Endothelial cell of umbilical vein (primary cell): Measurements from ENCODE around the gene NKD1. TPM values are rescaled to one million over a fixed set of nuclear protein-coding genes. Genes with fewer than 3 reads are reported as not detected.

Experiments used
- BruUV-seq: library from RNA; stranded (reverse); fragments of 400-500 nt; replicated peaks from 2 replicates; lab custom pipeline; 2021; lab: Mats Ljungman, UMichigan
- CTCF ChIA-PET: fragments of 300-600, 350-600 bp; sonication (Branson Sonifier 250); formaldehyde crosslinking; loops from one replicate; lab custom pipeline; 2021; ENCODE audit warnings: antibody characterized with exemption, inconsistent platforms; lab: Charles Lee
- POLR2A ChIA-PET: fragments of 300-600, 350-600 bp; sonication (Branson Sonifier 250); formaldehyde crosslinking; loops from one replicate; lab custom pipeline; 2021; ENCODE audit warnings: antibody characterized with exemption, inconsistent platforms; lab: Charles Lee
- DNase-seq: peaks from one replicate; pipeline ENCODE4 v3.0.0-alpha.2; 2011; ENCODE audit warnings: low read depth, low spot score
- FAIRE-seq: peaks from 2 replicates; lab custom pipeline; 2011; peaks lifted over from hg19 to GRCh38; lab: Jason Lieb, UNC
- H2AFZ ChIP-seq: 2 replicates; pipeline ENCODE4 v1.6.0; 2012; ENCODE audit warnings: low read depth, low read length, control low read depth, inconsistent platforms
- H3K27ac ChIP-seq: 2 replicates; pipeline ENCODE4 v1.5.1; 2011; ENCODE audit warnings: low read depth, mild to moderate bottlenecking, control low read depth, low read length, moderate library complexity; ENCODE audit not compliant: insufficient read depth
- H3K27me3 ChIP-seq, 2 experiments: 2 replicates each; pipeline versions ENCODE4 v1.6.0 to v1.6.1; 2011; ENCODE audit warnings: low read length in 2 of 2, mixed read lengths in 1 of 2; ENCODE audit not compliant: control insufficient read depth in 2 of 2, insufficient read depth in 2 of 2
- H3K36me3 ChIP-seq, 2 experiments: 2 replicates in 1 of 2; 3 replicates in 1 of 2; pipeline ENCODE4 v1.5.1; 2011; ENCODE audit warnings: low read length in 2 of 2, mild to moderate bottlenecking in 1 of 2, moderate library complexity in 1 of 2; ENCODE audit not compliant: control insufficient read depth in 2 of 2, insufficient read depth in 2 of 2; ENCODE audit errors: extremely low read depth in 1 of 2
- H3K4me1 ChIP-seq: 3 replicates; pipeline ENCODE4 v1.5.1; 2011; ENCODE audit warnings: mild to moderate bottlenecking, low read length; ENCODE audit not compliant: control insufficient read depth, insufficient read depth; ENCODE audit errors: extremely low read depth
- H3K4me2 ChIP-seq: 2 replicates; pipeline ENCODE4 v1.6.1; 2011; ENCODE audit warnings: low read length, control low read depth, mixed read lengths; ENCODE audit not compliant: insufficient read depth
- H3K4me3 ChIP-seq, 3 experiments: fragments of 200-600 bp in 1 of 3; sonication (generic), shearing (Covaris generic) in 1 of 3; replicated peaks in 1 of 3; 2 replicates each; pipeline ENCODE4 v1.5.1; 2011 to 2016; ENCODE audit warnings: control low read depth in 3 of 3, low read length in 3 of 3, mild to moderate bottlenecking in 2 of 3, inconsistent platforms in 1 of 3, low read depth in 1 of 3, moderate library complexity in 1 of 3; ENCODE audit not compliant: insufficient read depth in 1 of 3
- H3K79me2 ChIP-seq: 2 replicates; pipeline ENCODE4 v1.6.0; 2012; ENCODE audit warnings: low read length, inconsistent platforms; ENCODE audit not compliant: control insufficient read depth, insufficient read depth
- H3K9ac ChIP-seq: replicated peaks from 2 replicates; pipeline ENCODE3; 2011; ENCODE audit warnings: low read length, control low read depth; ENCODE audit not compliant: insufficient read depth; ENCODE audit errors: extremely low read depth
- H3K9me1 ChIP-seq: replicated peaks from 3 replicates; pipeline ENCODE4 v1.6.0; 2011; ENCODE audit warnings: mild to moderate bottlenecking, low read length; ENCODE audit not compliant: control insufficient read depth, insufficient read depth; ENCODE audit errors: extremely low read depth
- H3K9me3 ChIP-seq: replicated peaks from 2 replicates; pipeline ENCODE4 v1.5.1; 2012; ENCODE audit warnings: low read length, inconsistent platforms; ENCODE audit not compliant: control insufficient read depth, insufficient read depth
- H4K20me1 ChIP-seq: replicated peaks from 2 replicates; pipeline ENCODE3; 2011; ENCODE audit warnings: mild to moderate bottlenecking, low read length; ENCODE audit not compliant: control insufficient read depth, insufficient read depth; ENCODE audit errors: extremely low read depth
- EZH2 ChIP-seq: IDR thresholded peaks from 2 replicates; pipeline ENCODE4 v1.6.1; 2012; ENCODE audit warnings: borderline replicate concordance, low read depth, mild to moderate bottlenecking, moderate library complexity, low read length, inconsistent platforms; ENCODE audit not compliant: severe bottlenecking
- FOS ChIP-seq: IDR thresholded peaks from 2 replicates; pipeline ENCODE4 v1.6.1; 2011; ENCODE audit warnings: mild to moderate bottlenecking, low read length, moderate library complexity, borderline replicate concordance; ENCODE audit not compliant: insufficient read depth
- GATA2 ChIP-seq: IDR thresholded peaks from 2 replicates; pipeline ENCODE4 v1.7.0; 2011; ENCODE audit warnings: low read depth, mild to moderate bottlenecking, moderate library complexity, mixed read lengths, low read length; ENCODE audit not compliant: insufficient read length, insufficient read depth
- JUN ChIP-seq: IDR thresholded peaks from 2 replicates; pipeline ENCODE4 v1.6.1; 2011; ENCODE audit warnings: borderline replicate concordance, low read depth; ENCODE audit not compliant: insufficient read length, insufficient read depth
- MYC ChIP-seq: IDR thresholded peaks from one replicate; pipeline ENCODE4 v1.6.1; 2011; ENCODE audit warnings: mild to moderate bottlenecking, low read depth, low read length
- POLR2A ChIP-seq: IDR thresholded peaks from 2 replicates; pipeline ENCODE4 v1.6.1; 2012; ENCODE audit warnings: low read depth, mild to moderate bottlenecking, control low read depth, low read length
- POLR2AphosphoS5 ChIP-seq: IDR thresholded peaks from 2 replicates; pipeline ENCODE4 v1.6.1; 2012; ENCODE audit warnings: low read depth, mild to moderate bottlenecking, control low read depth, low read length, moderate library complexity; ENCODE audit not compliant: insufficient read depth
- dilution Hi-C: fragments of 300-500 bp; cut with MboI; formaldehyde crosslinking; loops from one replicate; pipeline ENCODE4 v1.15.0; 2019; ENCODE audit warnings: low sequenced_read_pairs; ENCODE audit not compliant: extremely low pct_ligation_motif_present
- intact Hi-C: fragments of 100-400 bp; cut with micrococcal nuclease; formaldehyde crosslinking; loops from one replicate; pipeline ENCODE4 v1.10.0; 2022
- polyA plus RNA-seq, 4 experiments: library from polyadenylated mRNA; depleted of rRNA in 3 of 4; stranded (reverse) in 3 of 4; unstranded in 1 of 4; fragments of >200 nt; gene quantifications; 2 replicates each; pipeline versions ENCODE4 v1.2.1 to v1.2.3, GENCODE V29; 2011 to 2012; ENCODE audit warnings: missing spikeins in 1 of 4
- total RNA-seq: library from RNA; stranded (reverse); gene quantifications from 2 replicates; pipeline ENCODE4 v1.2.3, GENCODE V29; 2021
- TF ChIP-seq, protein P1 (sequence below), 2 donors: IDR thresholded peaks; 1 replicate in 1 of 2; 2 replicates in 1 of 2; pipeline ENCODE4 v1.5.1; 2011; ENCODE audit warnings: low read length in 2 of 2, mild to moderate bottlenecking in 2 of 2, moderate library complexity in 2 of 2, control low read depth in 1 of 2, inconsistent platforms in 1 of 2, low read depth in 1 of 2; ENCODE audit not compliant: insufficient read depth in 1 of 2; ENCODE audit errors: extremely low read depth in 1 of 2
- TF ChIP-seq, protein P2 (sequence below): IDR thresholded peaks from 2 replicates; pipeline ENCODE4 v1.6.1; 2011; ENCODE audit not compliant: insufficient read depth, insufficient read length

Gene NKD1
- total and polyA plus RNA-seq, 2 donors (not counting 3 experiments of a cell fraction or from before 2014, with no cell fraction given): not detected

GRCh38 chr16:50500171-50500874, 47.9 kb upstream of the NKD1 start:
- no peak for FAIRE-seq
- DNase-seq: no peak
- no peak overlapping the region for H3K4me3 ChIP-seq
- dilution Hi-C loops: no loop called here
- H3K27ac ChIP-seq: no peak overlapping the region
- H3K36me3 ChIP-seq: no peaks in the 10 kb centered on the region
- intact Hi-C loops: no loop called here
- no peaks in the 10 kb centered on the region for H3K9me1 ChIP-seq
- no peaks in the 10 kb centered on the region for H4K20me1 ChIP-seq
- H3K9ac ChIP-seq: no peak overlapping the region
- H3K4me2 ChIP-seq: no peak overlapping the region
- CTCF ChIA-PET: interaction anchor here (1.1 kb wide), 1 partner anchor 146 kb away, joined by 3 read pairs; no protein-coding TSS in a partner anchor
- BruUV-seq: no TSS peak
- TF ChIP-seq, protein P1, sequence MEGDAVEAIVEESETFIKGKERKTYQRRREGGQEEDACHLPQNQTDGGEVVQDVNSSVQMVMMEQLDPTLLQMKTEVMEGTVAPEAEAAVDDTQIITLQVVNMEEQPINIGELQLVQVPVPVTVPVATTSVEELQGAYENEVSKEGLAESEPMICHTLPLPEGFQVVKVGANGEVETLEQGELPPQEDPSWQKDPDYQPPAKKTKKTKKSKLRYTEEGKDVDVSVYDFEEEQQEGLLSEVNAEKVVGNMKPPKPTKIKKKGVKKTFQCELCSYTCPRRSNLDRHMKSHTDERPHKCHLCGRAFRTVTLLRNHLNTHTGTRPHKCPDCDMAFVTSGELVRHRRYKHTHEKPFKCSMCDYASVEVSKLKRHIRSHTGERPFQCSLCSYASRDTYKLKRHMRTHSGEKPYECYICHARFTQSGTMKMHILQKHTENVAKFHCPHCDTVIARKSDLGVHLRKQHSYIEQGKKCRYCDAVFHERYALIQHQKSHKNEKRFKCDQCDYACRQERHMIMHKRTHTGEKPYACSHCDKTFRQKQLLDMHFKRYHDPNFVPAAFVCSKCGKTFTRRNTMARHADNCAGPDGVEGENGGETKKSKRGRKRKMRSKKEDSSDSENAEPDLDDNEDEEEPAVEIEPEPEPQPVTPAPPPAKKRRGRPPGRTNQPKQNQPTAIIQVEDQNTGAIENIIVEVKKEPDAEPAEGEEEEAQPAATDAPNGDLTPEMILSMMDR (IDR thresholded peaks at IDR 0.05; ENCODE audit: extremely low read depth in 1 of 2, insufficient read depth in 1 of 2, low read depth in 1 of 2, low read length in 2 of 2): no peak
- TF ChIP-seq JUN: no peak
- no peak for TF ChIP-seq GATA2
- no peak for TF ChIP-seq EZH2
- TF ChIP-seq FOS: no peak
- no peak for TF ChIP-seq POLR2AphosphoS5
- TF ChIP-seq, protein P2, sequence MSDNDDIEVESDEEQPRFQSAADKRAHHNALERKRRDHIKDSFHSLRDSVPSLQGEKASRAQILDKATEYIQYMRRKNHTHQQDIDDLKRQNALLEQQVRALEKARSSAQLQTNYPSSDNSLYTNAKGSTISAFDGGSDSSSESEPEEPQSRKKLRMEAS: no peak
- no peak for TF ChIP-seq MYC
- no peak for TF ChIP-seq POLR2A
- POLR2A ChIA-PET: no interaction called here
- H3K9me3 ChIP-seq: no peaks in the 10 kb centered on the region
- no peaks in the 10 kb centered on the region for H3K4me1 ChIP-seq
- H2AFZ ChIP-seq: no peak overlapping the region
- no peaks in the 10 kb centered on the region for H3K27me3 ChIP-seq
- no peaks in the 10 kb centered on the region for H3K79me2 ChIP-seq
